Measurements from ENCODE around the gene FANCE. TPM values are rescaled to one million over a fixed set of nuclear protein-coding genes. Genes with fewer than 3 reads are reported as not detected.

FANCE gene
- total RNA-seq, 1 experiment from 2014 or later, result 16.1 TPM

- CTCF ChIA-PET, result interaction anchor here (1.9 kb wide), 1 partner anchor 72 kb away, joined by 30 read pairs; the partner anchor contains the start of gene PPARD
- Histone ChIP-seq H2AFZ (ENCODE audit: low read depth, low read length, poor library complexity, severe bottlenecking) (no peak overlapping the region), H4K20me1 (ENCODE audit: insufficient read depth) (no peaks in the 10 kb centered on the region), H3K79me2 (ENCODE audit: insufficient read depth, low read length) (0 out of 2 replicates have a peak, but pooled peaks cover under 1% of the 10 kb centered on the region), H3K4me1 (ENCODE audit: control insufficient read depth in 1 of 2, insufficient read depth in 2 of 2, low read length in 2 of 2) (peaks cover 0 to 11% of the 10 kb centered on the region in 2 experiments; a peak in 3 of 4 replicates), H3K27me3 (ENCODE audit: insufficient read depth, low read length) (no peaks in the 10 kb centered on the region), H3K27ac (ENCODE audit: low read depth, low read length) (no peak overlapping the region), H3K4me3 (replicated peaks in 1 of 2; ENCODE audit: low read depth in 1 of 2, low read length in 2 of 2) (no peak overlapping the region), H3K4me2 (ENCODE audit: low read length) (no peak overlapping the region), H3K9ac (ENCODE audit: low read length) (no peak overlapping the region), H3K9me2 (ENCODE audit: insufficient read depth) (no peaks in the 10 kb centered on the region), H3K9me3 (ENCODE audit: control insufficient read depth in 1 of 2, insufficient read depth in 1 of 2, low read depth in 1 of 2, low read length in 2 of 2) (no peaks in the 10 kb centered on the region), H3K36me3 (ENCODE audit: control insufficient read depth in 1 of 2, insufficient read depth in 2 of 2, low read length in 2 of 2) (peaks cover 4 to 11% of the 10 kb centered on the region in 2 experiments; a peak in 3 of 4 replicates)
- DNase-seq (ENCODE audit: low read depth, low spot score), result no peak
- ATAC-seq, result no peak
- intact Hi-C loops (cut with micrococcal nuclease), result no loop called here
- RAD21 ChIA-PET (ENCODE audit: low non-redundant PET in 1 of 2, low total read pairs in 2 of 2, uncharacterized antibody in 2 of 2, unreplicated experiment in 2 of 2), result no interaction called here
- POLR2A ChIA-PET, result no interaction called here
- no peak for TF ChIP-seq REST (IDR thresholded peaks at IDR 0.05; ENCODE audit: low read depth)
- no peak for TF ChIP-seq YY1 (IDR thresholded peaks at IDR 0.05; ENCODE audit: extremely low read depth, insufficient replicate concordance, low read depth, low read length)
- no peak for TF ChIP-seq ZFX (IDR thresholded peaks at IDR 0.05)
- TF ChIP-seq EZH2 (IDR thresholded peaks at IDR 0.05), result no peak
- no peak for TF ChIP-seq CTCF (IDR thresholded peaks at IDR 0.05 in 2 of 3, conservative IDR thresholded peaks at IDR 0.05 in 1 of 3; ENCODE audit: borderline replicate concordance in 1 of 3, insufficient read depth in 1 of 3, low read depth in 2 of 3, low read length in 2 of 3)
- TF ChIP-seq SRF (IDR thresholded peaks at IDR 0.05; ENCODE audit: low read depth), result no peak
- no peak for TF ChIP-seq RAD21 (IDR thresholded peaks at IDR 0.05; ENCODE audit: low read depth)
- TF ChIP-seq EGR1 (IDR thresholded peaks at IDR 0.05; ENCODE audit: low read depth), result no peak
- TF ChIP-seq MAX (IDR thresholded peaks at IDR 0.05), result no peak
- TF ChIP-seq CEBPB (IDR thresholded peaks at IDR 0.05; ENCODE audit: low read depth), result no peak
- TF ChIP-seq JUND (IDR thresholded peaks at IDR 0.05), result no peak
- TF ChIP-seq CBX3 (IDR thresholded peaks at IDR 0.05; ENCODE audit: low read depth), result no peak
- no peak for TF ChIP-seq POLR2AphosphoS5 (IDR thresholded peaks at IDR 0.05; ENCODE audit: low read depth, low read length)
- TF ChIP-seq FOSL1 (IDR thresholded peaks at IDR 0.05; ENCODE audit: low read depth), result no peak
- no peak for TF ChIP-seq TCF7L2 (IDR thresholded peaks at IDR 0.05; ENCODE audit: borderline replicate concordance, extremely low read depth, insufficient read depth, insufficient read length)
- TF ChIP-seq POLR2A (IDR thresholded peaks at IDR 0.05; ENCODE audit: borderline replicate concordance, extremely low read depth, insufficient read depth, insufficient read length), result no peak
- TF ChIP-seq ZNF274 (IDR thresholded peaks at IDR 0.05; ENCODE audit: low read depth, low read length), result no peak
- no peak for TF ChIP-seq EZH2phosphoT487 (IDR thresholded peaks at IDR 0.05; ENCODE audit: borderline replicate concordance)
- no TSS peak for BruUV-seq (replicated peaks)
Measured at GRCh38 chr6:35413911-35414310, 38.2 kb upstream of the FANCE start.

Data from HCT116 (cell line).